HepG2 (cell line): ENCODE results near the gene ACSBG1.

Experiments used
- CBX5 ChIP-seq: sonication (generic); formaldehyde crosslinking; IDR thresholded peaks from 2 replicates; pipeline ENCODE4 v1.4.0; 2020; ENCODE audit warnings: missing genetic modification reagents, borderline replicate concordance
- GABPA ChIP-seq, 2 experiments: IDR thresholded peaks; 2 replicates each; pipeline ENCODE4 v1.6.1; 2011 to 2016; ENCODE audit warnings: low read depth in 2 of 2, low read length in 1 of 2, missing biosample characterization in 1 of 2, missing genetic modification characterization in 1 of 2
- JUN ChIP-seq: sonication (generic); formaldehyde crosslinking; IDR thresholded peaks from 2 replicates; pipeline ENCODE4 v1.4.0; 2020; ENCODE audit warnings: mild to moderate bottlenecking, missing genetic modification reagents
- MNT ChIP-seq: fragments of 450-650 bp; IDR thresholded peaks from 2 replicates; pipeline ENCODE4 v1.6.1; 2016
- NFE2L2 ChIP-seq: fragments of 150-350 bp; IDR thresholded peaks from 2 replicates; pipeline ENCODE4 v1.6.1; 2014; ENCODE audit warnings: low read length
- NFIC ChIP-seq: IDR thresholded peaks from 2 replicates; pipeline ENCODE4 v1.6.1; 2012; ENCODE audit warnings: mild to moderate bottlenecking, low read length, inconsistent platforms
- NFKBIZ ChIP-seq: IDR thresholded peaks from 2 replicates; pipeline ENCODE4 v1.6.1; 2018; ENCODE audit warnings: missing genetic modification reagents, missing compliant biosample characterization
- RXRA ChIP-seq: sonication (generic); formaldehyde crosslinking; IDR thresholded peaks from 2 replicates; pipeline ENCODE4 v1.5.1; 2020; ENCODE audit warnings: missing genetic modification reagents
- SP1 ChIP-seq, 2 experiments: fragments of 450-650 bp in 1 of 2; sonication (generic) in 1 of 2; formaldehyde crosslinking in 1 of 2; IDR thresholded peaks; 2 replicates each; pipeline versions ENCODE4 v1.4.0 to v1.6.1; 2016 to 2020; ENCODE audit warnings: missing genetic modification reagents in 1 of 2
- ZNF557 ChIP-seq: sonication (generic); formaldehyde crosslinking; IDR thresholded peaks from 2 replicates; pipeline ENCODE4 v1.4.0; 2020; ENCODE audit warnings: missing genetic modification reagents

GRCh38 chr15:78224023-78224411 lies 10.3 kb downstream of the ACSBG1 start:
- TF ChIP-seq NFIC = no peak
- TF ChIP-seq SP1 (IDR thresholded peaks at IDR 0.05) = no peak
- TF ChIP-seq SP1 (CRISPR knock-in tag; IDR thresholded peaks at IDR 0.05) = no peak
- TF ChIP-seq GABPA (IDR thresholded peaks at IDR 0.05; ENCODE audit: low read depth, low read length) = no peak
- no peak for TF ChIP-seq GABPA (CRISPR knock-in tag; IDR thresholded peaks at IDR 0.05; ENCODE audit: low read depth)
- no peak for TF ChIP-seq JUN (CRISPR knock-in tag)
- TF ChIP-seq RXRA (CRISPR knock-in tag) = no peak
- TF ChIP-seq MNT = no peak
- TF ChIP-seq NFE2L2 = no peak
- TF ChIP-seq NFKBIZ (CRISPR knock-in tag) = no peak
- TF ChIP-seq ZNF557 (CRISPR knock-in tag) = no peak
- no peak for TF ChIP-seq CBX5
